Esophagus squamous epithelium (tissue), 5 donors: ENCODE results near the gene SAP30. TPM values are rescaled to one million over a fixed set of nuclear protein-coding genes. Genes with fewer than 3 reads are reported as not detected.

Experiments
- DNase-seq: peaks from one replicate; lab custom pipeline; 2025; lab: John Stamatoyannopoulos, UW
- H3K27ac ChIP-seq, 4 donors: fragments of 200-600 bp; sonication (generic); one replicate each; pipeline ENCODE4 v1.5.1; 2016 to 2019; ENCODE audit warnings: mild to moderate bottlenecking in 1 of 4
- H3K27me3 ChIP-seq, 4 donors: fragments of 200-600 bp; sonication (generic); 1 replicate in 3 of 4; 2 replicates in 1 of 4; pipeline versions ENCODE4 v1.5.1 to v1.6.0; 2017 to 2021; ENCODE audit warnings: antibody characterized with exemption in 1 of 4
- H3K36me3 ChIP-seq, 3 donors: fragments of 200-600 bp; sonication (generic); one replicate each; pipeline ENCODE4 v1.5.1; 2016 to 2019
- H3K4me1 ChIP-seq, 3 donors: fragments of 200-600 bp; sonication (generic); one replicate each; pipeline ENCODE4 v1.5.1; 2017 to 2019
- H3K4me3 ChIP-seq, 4 donors: fragments of 200-600 bp; sonication (generic); 1 replicate in 3 of 4; 2 replicates in 1 of 4; pipeline ENCODE4 v1.5.1; 2016 to 2019; ENCODE audit warnings: mild to moderate bottlenecking in 2 of 4, moderate library complexity in 1 of 4
- H3K9me3 ChIP-seq, 3 donors: fragments of 200-600 bp; sonication (generic); one replicate each; pipeline ENCODE4 v1.5.1; 2016 to 2019
- CTCF ChIP-seq, 6 experiments: fragments of 450-650 bp in 4 of 6; fragments of 200-600 bp in 2 of 6; sonication (generic) in 2 of 6; IDR thresholded peaks; one replicate each; pipeline ENCODE4 v1.5.1; 2016 to 2019; ENCODE audit warnings: antibody characterized with exemption in 6 of 6, mild to moderate bottlenecking in 4 of 6, moderate library complexity in 4 of 6
- POLR2A ChIP-seq, 4 donors: fragments of 450-650 bp; IDR thresholded peaks; one replicate each; pipeline ENCODE4 v1.6.1; 2017; ENCODE audit warnings: antibody characterized with exemption in 4 of 4, mild to moderate bottlenecking in 4 of 4, moderate library complexity in 3 of 4
- WGBS, 2 donors: methylation state at CpG; one replicate each; pipeline ENCODE4 v1.1.5; 2018; 5-methylcytosine and 5-hydroxymethylcytosine counted together
- intact Hi-C: fragments of 100-400 bp; cut with DNase I; formaldehyde crosslinking; loops from one replicate; pipeline ENCODE4 v1.15.0; 2022
- total RNA-seq, 4 donors: library from RNA; depleted of rRNA; stranded (reverse); fragments of >200 nt; gene quantifications; one replicate each; pipeline ENCODE4 v1.1.0, GENCODE V29; 2016
- donor health status: DM: yes; HTN: yes; CAD: no.

Gene SAP30
- total RNA-seq, 4 donors from 2014 or later, result 10.3 to 18.5 (median 13.2) TPM

DNA sequence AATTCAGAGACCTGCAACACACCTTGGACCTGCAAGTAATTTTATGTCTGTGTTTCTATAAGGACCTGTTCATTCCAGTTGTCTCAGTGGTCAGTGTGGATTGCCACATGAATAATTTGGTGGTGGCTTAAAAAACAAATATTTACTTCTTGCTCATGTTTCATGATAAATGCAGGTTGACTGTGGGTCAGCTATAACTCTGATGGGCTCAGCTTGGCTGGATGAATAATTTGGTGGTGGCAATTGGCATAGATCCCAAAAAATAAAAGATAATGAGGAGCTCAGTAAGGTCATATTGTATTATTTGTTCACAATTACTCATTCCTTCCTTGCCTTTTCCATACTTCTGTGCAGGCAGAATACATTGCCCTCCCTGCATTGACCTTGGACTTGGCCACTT, 47.1 kb downstream of the SAP30 start:
- H3K4me1 ChIP-seq, result peaks cover 0 to 6% (median 0%) of the 10 kb centered on the region in 3 donors
- H3K27ac ChIP-seq, result no peak overlapping the region
- H3K36me3 ChIP-seq, result no peaks in the 10 kb centered on the region
- no peak for DNase-seq
- H3K4me3 ChIP-seq, result no peak overlapping the region
- intact Hi-C loops, result loop anchor here (5.0 kb wide), 2 partner anchors 74 to 101 kb away; no protein-coding TSS in a partner anchor
- H3K27me3 ChIP-seq, result no peaks in the 10 kb centered on the region
- no peak for TF ChIP-seq POLR2A (IDR thresholded peaks at IDR 0.05)
- TF ChIP-seq CTCF (IDR thresholded peaks at IDR 0.05), result no peak
- no peaks in the 10 kb centered on the region for H3K9me3 ChIP-seq

DNA sequence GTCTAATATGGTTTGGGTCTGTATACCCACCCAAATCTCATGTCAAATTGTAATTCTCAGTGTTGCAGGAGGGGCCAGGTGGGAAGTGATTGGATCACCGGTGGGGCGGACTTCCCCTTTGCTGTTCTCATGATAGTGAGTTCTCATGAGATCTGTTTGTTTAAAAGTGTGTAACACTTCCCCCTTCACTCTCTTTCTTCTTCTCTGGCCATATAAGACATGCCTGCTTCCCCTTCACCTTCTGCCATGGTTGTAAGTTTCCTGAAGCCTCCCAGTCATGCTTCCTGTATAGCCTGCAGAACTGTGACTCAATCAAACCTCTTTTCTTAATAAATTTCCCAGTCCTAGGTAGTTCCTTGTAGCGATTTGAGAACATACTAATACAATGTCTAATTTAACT, 47.9 kb downstream of the SAP30 start:
- no peaks in the 10 kb centered on the region for H3K36me3 ChIP-seq
- H3K9me3 ChIP-seq, result no peaks in the 10 kb centered on the region
- TF ChIP-seq CTCF (IDR thresholded peaks at IDR 0.05) (no peak), POLR2A (IDR thresholded peaks at IDR 0.05) (no peak)
- no peak for DNase-seq
- peaks cover 0 to 6% (median 0%) of the 10 kb centered on the region in 3 donors for H3K4me1 ChIP-seq
- H3K27ac ChIP-seq, result no peak overlapping the region
- H3K4me3 ChIP-seq, result no peak overlapping the region
- WGBS, 2 donors, result 67 to 69% methylated on average over 3 of the region's 3 CpGs
- intact Hi-C loops, result loop anchor here (5.0 kb wide), 2 partner anchors 74 to 101 kb away; no protein-coding TSS in a partner anchor
- no peaks in the 10 kb centered on the region for H3K27me3 ChIP-seq

- no peak for DNase-seq
- 5 to 19% methylated on average over 4 of the region's 4 CpGs for WGBS, 2 donors
- no peaks in the 10 kb centered on the region for H3K27me3 ChIP-seq
Observed at GRCh38 chr4:173420324-173420752, 49.6 kb downstream of the SAP30 start.

GRCh38 chr4:173420801-173421200, 50.0 kb downstream of the SAP30 start:
- Histone ChIP-seq H3K36me3 (no peaks in the 10 kb centered on the region), H3K27ac (no peak overlapping the region), H3K4me3 (no peak overlapping the region), H3K9me3 (no peaks in the 10 kb centered on the region), H3K4me1 (peaks cover 0 to 11% (median 0%) of the 10 kb centered on the region in 3 donors), H3K27me3 (no peaks in the 10 kb centered on the region)
- DNase-seq, result no peak
- intact Hi-C loops, result no loop called here
- no peak for TF ChIP-seq POLR2A (IDR thresholded peaks at IDR 0.05)
- TF ChIP-seq CTCF (IDR thresholded peaks at IDR 0.05), result no peak
- 87 to 100% methylated on average over 2 of the region's 2 CpGs for WGBS, 2 donors

More at GRCh38 chr4:173420324-173420752, 49.6 kb downstream of the SAP30 start:
- intact Hi-C loops, result no loop called here
- H3K27ac ChIP-seq, result no peak overlapping the region
- H3K4me1 ChIP-seq, result peaks cover 0 to 8% (median 0%) of the 10 kb centered on the region in 3 donors
- no peaks in the 10 kb centered on the region for H3K9me3 ChIP-seq
- TF ChIP-seq CTCF (IDR thresholded peaks at IDR 0.05) (peak in 5 of 6 experiments; percentile 31 to 53 (median 40)), POLR2A (IDR thresholded peaks at IDR 0.05) (no peak)
- H3K4me3 ChIP-seq, result no peak overlapping the region
- no peaks in the 10 kb centered on the region for H3K36me3 ChIP-seq

DNA sequence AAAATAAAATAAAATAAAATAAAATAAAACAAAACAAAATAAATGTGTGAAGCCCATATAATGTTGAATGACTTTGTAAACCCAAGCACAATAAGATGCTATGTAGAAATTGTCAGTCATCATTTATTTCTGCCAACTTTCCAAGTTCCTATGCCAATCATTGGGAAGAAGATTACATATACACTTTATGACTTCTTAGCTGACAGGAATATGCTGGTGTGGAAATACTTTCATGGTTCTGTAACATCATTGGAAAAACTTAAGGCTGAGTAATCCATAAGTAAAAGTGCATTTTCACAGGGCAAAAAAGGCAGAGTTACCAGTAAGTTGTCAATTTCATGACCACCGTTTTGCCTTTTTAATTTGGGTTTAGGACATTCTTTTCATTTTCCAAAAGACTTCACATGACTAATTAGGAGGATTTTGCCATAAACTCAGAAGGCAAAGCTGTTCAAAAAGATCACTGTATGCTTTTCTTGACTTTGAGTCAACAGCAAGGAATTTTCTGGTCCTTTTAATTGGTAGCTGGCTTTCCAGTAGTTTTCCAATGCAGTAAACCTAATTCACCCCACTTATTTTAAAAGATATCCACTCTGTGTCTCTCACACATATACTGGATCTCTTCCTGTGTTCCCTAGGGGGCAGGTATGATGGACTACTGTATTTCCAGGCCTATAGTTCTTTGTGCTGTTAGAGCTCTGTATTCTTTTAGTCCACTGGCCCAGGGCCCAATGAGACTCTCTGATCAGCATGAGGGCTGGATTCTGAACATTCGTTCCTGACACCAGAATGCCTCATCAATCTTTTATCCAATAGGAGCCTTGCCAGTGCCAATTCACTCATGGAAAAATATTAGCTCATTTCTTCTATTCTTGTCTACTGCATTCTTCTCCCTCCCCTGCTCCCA, 54.4 kb downstream of the SAP30 start:
- H3K4me3 ChIP-seq, result no peak overlapping the region
- H3K9me3 ChIP-seq, result no peaks in the 10 kb centered on the region
- no peaks in the 10 kb centered on the region for H3K36me3 ChIP-seq
- H3K4me1 ChIP-seq, result peaks cover 0 to 11% (median 0%) of the 10 kb centered on the region in 3 donors
- H3K27me3 ChIP-seq, result no peaks in the 10 kb centered on the region
- 58 to 59% methylated on average over 2 of the region's 2 CpGs for WGBS, 2 donors
- intact Hi-C loops, result no loop called here
- peak overlapping the region in 2 of 4 donors; percentile 39 to 66 for H3K27ac ChIP-seq
- DNase-seq, result no peak
- TF ChIP-seq POLR2A (IDR thresholded peaks at IDR 0.05), result no peak
